H9 (cell line): ENCODE data around the gene DHCR24. TPM values are rescaled to one million over a fixed set of nuclear protein-coding genes. Genes with fewer than 3 reads are reported as not detected.

Experiments
- DNase-seq: peaks from one replicate; pipeline ENCODE4 v3.0.0-alpha.2; 2017
- H2AFZ ChIP-seq: one replicate; pipeline ENCODE4 v1.6.1; 2013; ENCODE audit warnings: mild to moderate bottlenecking, low read length, control low read depth, moderate library complexity
- H2AK5ac ChIP-seq: 2 replicates; pipeline ENCODE4 v1.6.1; 2013; ENCODE audit warnings: low read length, control low read depth, mixed read lengths; ENCODE audit not compliant: insufficient read length
- H2BK120ac ChIP-seq: one replicate; pipeline ENCODE4 v1.6.1; 2013; ENCODE audit warnings: low read depth, mild to moderate bottlenecking, low read length, control low read depth, inconsistent platforms; ENCODE audit not compliant: poor library complexity, severe bottlenecking
- H2BK12ac ChIP-seq: 2 replicates; pipeline ENCODE4 v1.6.1; 2013; ENCODE audit warnings: low read length, control low read depth, mixed read lengths, low read depth; ENCODE audit not compliant: insufficient read length
- H2BK15ac ChIP-seq: 2 replicates; pipeline ENCODE4 v1.6.1; 2013; ENCODE audit warnings: low read depth, low read length, control low read depth
- H2BK20ac ChIP-seq: one replicate; pipeline ENCODE4 v1.6.1; 2013; ENCODE audit warnings: low read depth, mild to moderate bottlenecking, low read length, control low read depth, inconsistent platforms; ENCODE audit not compliant: poor library complexity, severe bottlenecking
- H2BK5ac ChIP-seq: 2 replicates; pipeline ENCODE4 v1.6.1; 2013; ENCODE audit warnings: low read length, control low read depth, mixed read lengths; ENCODE audit not compliant: insufficient read length
- H3K14ac ChIP-seq: 2 replicates; pipeline ENCODE4 v1.6.1; 2013; ENCODE audit warnings: low read length, control low read depth; ENCODE audit not compliant: insufficient read depth
- H3K18ac ChIP-seq: 2 replicates; pipeline ENCODE4 v1.6.1; 2013; ENCODE audit warnings: low read depth, mild to moderate bottlenecking, mixed read lengths, low read length, control low read depth; ENCODE audit not compliant: insufficient read length
- H3K23ac ChIP-seq: 2 replicates; pipeline ENCODE4 v1.6.1; 2013; ENCODE audit warnings: low read length, control low read depth, mixed read lengths, low read depth; ENCODE audit not compliant: insufficient read length
- H3K23me2 ChIP-seq: 2 replicates; pipeline ENCODE4 v1.6.1; 2013; ENCODE audit warnings: low read depth, mild to moderate bottlenecking, mixed read lengths, low read length, control low read depth; ENCODE audit not compliant: insufficient read length, poor library complexity, severe bottlenecking
- H3K27ac ChIP-seq: 2 replicates; pipeline ENCODE4 v1.5.1; 2013; ENCODE audit warnings: low read length, control low read depth, mixed read lengths, low read depth; ENCODE audit not compliant: insufficient read length
- H3K27me3 ChIP-seq: 2 replicates; pipeline ENCODE4 v1.6.1; 2013; ENCODE audit warnings: low read length, control low read depth, inconsistent platforms; ENCODE audit not compliant: insufficient read depth
- H3K4ac ChIP-seq: 2 replicates; pipeline ENCODE4 v1.6.1; 2013; ENCODE audit warnings: low read depth, mild to moderate bottlenecking, control low read depth, inconsistent platforms, low read length, moderate library complexity
- H3K4me1 ChIP-seq: 2 replicates; pipeline ENCODE4 v1.6.1; 2013; ENCODE audit warnings: low read length, control low read depth, inconsistent platforms; ENCODE audit not compliant: insufficient read depth
- H3K4me2 ChIP-seq: 2 replicates; pipeline ENCODE4 v1.6.1; 2013; ENCODE audit warnings: low read length, control low read depth, mixed read lengths; ENCODE audit not compliant: insufficient read length, insufficient read depth
- H3K56ac ChIP-seq: 2 replicates; pipeline ENCODE4 v1.6.1; 2013; ENCODE audit warnings: low read depth, mild to moderate bottlenecking, mixed read lengths, low read length, control low read depth; ENCODE audit not compliant: insufficient read length
- H3K79me1 ChIP-seq: 2 replicates; pipeline ENCODE4 v1.6.1; 2013; ENCODE audit warnings: low read depth, mild to moderate bottlenecking, moderate library complexity, low read length, control low read depth, inconsistent platforms; ENCODE audit not compliant: insufficient read depth, poor library complexity, severe bottlenecking
- H3K79me2 ChIP-seq: 2 replicates; pipeline ENCODE4 v1.6.1; 2013; ENCODE audit warnings: low read length, control low read depth, inconsistent platforms; ENCODE audit not compliant: insufficient read depth
- H3K9ac ChIP-seq: 2 replicates; pipeline ENCODE4 v1.6.1; 2013; ENCODE audit warnings: low read length, control low read depth, mixed read lengths; ENCODE audit not compliant: insufficient read length; ENCODE audit errors: extremely low read depth
- H3K9me3 ChIP-seq: one replicate; pipeline ENCODE4 v1.6.1; 2013; ENCODE audit warnings: low read depth, low read length, inconsistent platforms; ENCODE audit not compliant: control insufficient read depth
- H3T11ph ChIP-seq: one replicate; pipeline ENCODE4 v1.6.1; 2013; ENCODE audit warnings: mild to moderate bottlenecking, low read length, control low read depth, inconsistent platforms
- H4K20me1 ChIP-seq: one replicate; pipeline ENCODE4 v1.6.1; 2013; ENCODE audit not compliant: control insufficient read depth, insufficient read length, insufficient read depth
- H4K5ac ChIP-seq: 2 replicates; pipeline ENCODE4 v1.6.1; 2013; ENCODE audit warnings: low read depth, mild to moderate bottlenecking, mixed read lengths, low read length, control low read depth; ENCODE audit not compliant: insufficient read length
- H4K8ac ChIP-seq: replicated peaks from 2 replicates; pipeline ENCODE4 v1.6.1; 2013; ENCODE audit warnings: low read length, control low read depth, mixed read lengths, low read depth; ENCODE audit not compliant: insufficient read length
- H4K91ac ChIP-seq: 2 replicates; pipeline ENCODE4 v1.6.1; 2013; ENCODE audit warnings: low read depth, mild to moderate bottlenecking, moderate library complexity, mixed read lengths, low read length, control low read depth; ENCODE audit not compliant: insufficient read length
- H3K27ac Mint-ChIP-seq, 3 experiments: 2 replicates in 2 of 3; 3 replicates in 1 of 3; pipeline ENCODE4 v1.8.0; 2020 to 2021; ENCODE audit warnings: mixed read lengths in 3 of 3, mild to moderate bottlenecking in 1 of 3, moderate library complexity in 1 of 3
- H3K27me3 Mint-ChIP-seq: 2 replicates; pipeline ENCODE4 v1.8.0; 2021; ENCODE audit warnings: low read depth, mild to moderate bottlenecking, moderate library complexity, mixed read lengths
- H3K36me3 Mint-ChIP-seq, 3 experiments: 2 replicates in 2 of 3; 3 replicates in 1 of 3; pipeline ENCODE4 v1.8.0; 2020 to 2021; ENCODE audit warnings: low read depth in 3 of 3, mixed read lengths in 3 of 3; ENCODE audit not compliant: insufficient read depth in 1 of 3
- H3K4me1 Mint-ChIP-seq, 2 experiments: 2 replicates each; pipeline ENCODE4 v1.8.0; 2020; ENCODE audit warnings: mixed read lengths in 2 of 2
- H3K4me3 Mint-ChIP-seq, 2 experiments: 2 replicates in 1 of 2; 3 replicates in 1 of 2; pipeline ENCODE4 v1.8.0; 2020 to 2021; ENCODE audit warnings: mild to moderate bottlenecking in 2 of 2, mixed read lengths in 2 of 2, moderate library complexity in 1 of 2
- H3K9me3 Mint-ChIP-seq, 2 experiments: 2 replicates in 1 of 2; 3 replicates in 1 of 2; pipeline ENCODE4 v1.8.0; 2020; ENCODE audit warnings: mild to moderate bottlenecking in 2 of 2, mixed read lengths in 2 of 2, moderate library complexity in 1 of 2
- CTCF ChIP-seq: fragments of 200-600 bp; sonication (generic); conservative IDR thresholded peaks from 3 replicates; pipeline ENCODE4 v1.8.0; 2021; ENCODE audit warnings: antibody characterized with exemption, mild to moderate bottlenecking
- WGBS: extraction: QIAGEN DNeasy Blood & Tissue Kit; methylation state at CpG from one replicate; pipeline ENCODE4 v1.1.7; 2013; ENCODE audit warnings: missing lambda C conversion rate, low lambda C conversion rate, mixed read lengths; ENCODE audit not compliant: insufficient read length; ENCODE audit errors: extremely low coverage; 5-methylcytosine and 5-hydroxymethylcytosine counted together
- total RNA-seq: library from RNA; stranded (reverse); gene quantifications from 2 replicates; pipeline ENCODE4 v1.2.1, GENCODE V29; 2021

DHCR24 gene
- total RNA-seq, 1 experiment from 2014 or later: 318 TPM

- no peaks in the 10 kb centered on the region for H3K23me2 ChIP-seq
- no peak overlapping the region for H3K9ac ChIP-seq
- H2AK5ac ChIP-seq: no peak overlapping the region
- no peaks in the 10 kb centered on the region for H3K9me3 ChIP-seq
- no peaks in the 10 kb centered on the region for H3K79me1 ChIP-seq
- no peak overlapping the region for H4K8ac ChIP-seq
- H2AFZ ChIP-seq: no peak overlapping the region
- H2BK12ac ChIP-seq: no peak overlapping the region
- H3K27ac ChIP-seq: no peak overlapping the region
- no peak overlapping the region for H3K4ac ChIP-seq
- no peak for DNase-seq
- H3K27ac Mint-ChIP-seq: no peak overlapping the region
- no peak overlapping the region for H2BK5ac ChIP-seq
- H3K27me3 ChIP-seq: no peaks in the 10 kb centered on the region
- no peaks in the 10 kb centered on the region for H3K4me1 ChIP-seq
- H3K27me3 Mint-ChIP-seq: peaks cover 10% of the 10 kb centered on the region
- no peak overlapping the region for H3K56ac ChIP-seq
- H3K4me1 Mint-ChIP-seq: peaks cover 0 to 8% of the 10 kb centered on the region in 2 experiments; a peak in 2 of 4 replicates
- H2BK120ac ChIP-seq: no peak overlapping the region
- H3K79me2 ChIP-seq: no peaks in the 10 kb centered on the region
- H4K5ac ChIP-seq: no peak overlapping the region
- H3K4me3 Mint-ChIP-seq: no peak overlapping the region
- H2BK15ac ChIP-seq: no peak overlapping the region
- no peak overlapping the region for H3K4me2 ChIP-seq
- no peak overlapping the region for H3T11ph ChIP-seq
- peaks cover 0 to 1% (median 0%) of the 10 kb centered on the region in 3 experiments; a peak in 1 of 7 replicates for H3K36me3 Mint-ChIP-seq
- H2BK20ac ChIP-seq: no peak overlapping the region
- TF ChIP-seq CTCF: no peak
- no peak overlapping the region for H3K14ac ChIP-seq
- H3K9me3 Mint-ChIP-seq: no peaks in the 10 kb centered on the region; a peak in 1 of 5 replicates
- WGBS: no CpG with 5 or more reads among the region's 6 CpGs
- no peak overlapping the region for H3K23ac ChIP-seq
- H4K91ac ChIP-seq: no peak overlapping the region
- H4K20me1 ChIP-seq: no peaks in the 10 kb centered on the region
- no peak overlapping the region for H3K18ac ChIP-seq
Measured at GRCh38 chr1:54837002-54837853, 49.8 kb downstream of the DHCR24 start.
